OCI-M2 (cell line): ENCODE results near the gene FCGR1A.
"Not testable (repeated sequence)": the region's sequence is repeated elsewhere in the genome, so short reads cannot be mapped to it uniquely, and the experiment has no call there.

ENCODE experiments used
- DNase-seq: peaks from one replicate; lab custom pipeline; 2025; ENCODE audit not compliant: unreplicated experiment; lab: John Stamatoyannopoulos, UW

The FCGR1A gene

GRCh38 chr1:149831764-149832315 lies 49.3 kb downstream of the FCGR1A start:
- not testable (repeated sequence) for DNase-seq

DNA sequence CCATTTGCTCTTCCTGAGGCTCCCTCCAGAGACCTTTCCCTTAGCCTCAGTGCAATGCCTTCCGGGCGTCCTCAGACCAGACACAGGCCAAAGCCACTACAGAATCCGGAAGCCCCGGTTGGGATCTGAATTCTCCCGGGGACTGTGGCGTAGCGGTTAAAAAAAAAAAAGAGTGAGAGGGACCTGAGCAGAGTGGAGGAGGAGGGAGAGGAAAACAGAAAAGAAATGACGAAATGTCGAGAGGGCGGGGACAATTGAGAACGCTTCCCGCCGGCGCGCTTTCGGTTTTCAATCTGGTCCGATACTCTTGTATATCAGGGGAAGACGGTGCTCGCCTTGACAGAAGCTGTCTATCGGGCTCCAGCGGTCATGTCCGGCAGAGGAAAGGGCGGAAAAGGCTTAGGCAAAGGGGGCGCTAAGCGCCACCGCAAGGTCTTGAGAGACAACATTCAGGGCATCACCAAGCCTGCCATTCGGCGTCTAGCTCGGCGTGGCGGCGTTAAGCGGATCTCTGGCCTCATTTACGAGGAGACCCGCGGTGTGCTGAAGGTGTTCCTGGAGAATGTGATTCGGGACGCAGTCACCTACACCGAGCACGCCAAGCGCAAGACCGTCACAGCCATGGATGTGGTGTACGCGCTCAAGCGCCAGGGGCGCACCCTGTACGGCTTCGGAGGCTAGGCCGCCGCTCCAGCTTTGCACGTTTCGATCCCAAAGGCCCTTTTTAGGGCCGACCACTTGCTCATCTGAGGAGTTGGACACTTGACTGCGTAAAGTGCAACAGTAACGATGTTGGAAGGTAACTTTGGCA lies 50.0 kb downstream of the FCGR1A start:
- not testable (repeated sequence) for DNase-seq

- not testable (repeated sequence) for DNase-seq
Observed at GRCh38 chr1:149833144-149833543, 50.6 kb downstream of the FCGR1A start.

- not testable (repeated sequence) for DNase-seq
Observed at GRCh38 chr1:149841149-149841548, 58.7 kb downstream of the FCGR1A start.
